ENCODE results near the gene KLK14.

DNA sequence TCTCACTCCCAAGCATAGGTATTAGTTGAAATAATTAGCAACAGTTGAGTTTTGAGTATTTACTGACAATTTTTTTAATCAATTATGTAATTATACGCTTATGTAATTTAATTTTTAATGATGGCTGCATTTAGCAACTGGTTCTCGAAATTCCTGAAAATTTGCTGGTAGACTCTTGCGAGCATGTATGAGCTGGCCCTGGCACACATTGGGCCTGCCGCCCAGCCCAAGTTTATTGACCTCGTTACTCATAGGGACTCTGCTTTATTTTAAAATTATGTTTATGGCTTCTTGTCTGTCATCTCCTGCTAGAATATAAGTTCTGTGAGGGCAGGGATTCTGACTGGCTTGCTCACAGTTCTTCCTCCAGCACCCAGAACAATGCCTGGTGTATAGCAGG lies 6.7 kb downstream of the KLK14 start:
- TF ChIP-seq KLF7 (tag by site-specific recombination; IDR thresholded peaks at IDR 0.05; ENCODE audit: borderline replicate concordance) (no peak), PATZ1 (tag by site-specific recombination; IDR thresholded peaks at IDR 0.05) (no peak), ZNF426 (tag by site-specific recombination; IDR thresholded peaks at IDR 0.05) (no peak), ZBTB8A (tag by site-specific recombination; IDR thresholded peaks at IDR 0.05) (no peak), BCL11A (tag by site-specific recombination; IDR thresholded peaks at IDR 0.05; ENCODE audit: low read depth) (no peak), YY1 (tag by site-specific recombination; IDR thresholded peaks at IDR 0.05) (no peak), ZNF350 (tag by site-specific recombination; IDR thresholded peaks at IDR 0.05) (no peak), ZNF280C (tag by site-specific recombination; IDR thresholded peaks at IDR 0.05) (no peak), ZNF280D (tag by site-specific recombination; IDR thresholded peaks at IDR 0.05) (no peak)
- TF ChIP-seq, protein P1, sequence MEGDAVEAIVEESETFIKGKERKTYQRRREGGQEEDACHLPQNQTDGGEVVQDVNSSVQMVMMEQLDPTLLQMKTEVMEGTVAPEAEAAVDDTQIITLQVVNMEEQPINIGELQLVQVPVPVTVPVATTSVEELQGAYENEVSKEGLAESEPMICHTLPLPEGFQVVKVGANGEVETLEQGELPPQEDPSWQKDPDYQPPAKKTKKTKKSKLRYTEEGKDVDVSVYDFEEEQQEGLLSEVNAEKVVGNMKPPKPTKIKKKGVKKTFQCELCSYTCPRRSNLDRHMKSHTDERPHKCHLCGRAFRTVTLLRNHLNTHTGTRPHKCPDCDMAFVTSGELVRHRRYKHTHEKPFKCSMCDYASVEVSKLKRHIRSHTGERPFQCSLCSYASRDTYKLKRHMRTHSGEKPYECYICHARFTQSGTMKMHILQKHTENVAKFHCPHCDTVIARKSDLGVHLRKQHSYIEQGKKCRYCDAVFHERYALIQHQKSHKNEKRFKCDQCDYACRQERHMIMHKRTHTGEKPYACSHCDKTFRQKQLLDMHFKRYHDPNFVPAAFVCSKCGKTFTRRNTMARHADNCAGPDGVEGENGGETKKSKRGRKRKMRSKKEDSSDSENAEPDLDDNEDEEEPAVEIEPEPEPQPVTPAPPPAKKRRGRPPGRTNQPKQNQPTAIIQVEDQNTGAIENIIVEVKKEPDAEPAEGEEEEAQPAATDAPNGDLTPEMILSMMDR (tag by site-specific recombination; IDR thresholded peaks at IDR 0.05) = no peak
- TF ChIP-seq, protein P2, sequence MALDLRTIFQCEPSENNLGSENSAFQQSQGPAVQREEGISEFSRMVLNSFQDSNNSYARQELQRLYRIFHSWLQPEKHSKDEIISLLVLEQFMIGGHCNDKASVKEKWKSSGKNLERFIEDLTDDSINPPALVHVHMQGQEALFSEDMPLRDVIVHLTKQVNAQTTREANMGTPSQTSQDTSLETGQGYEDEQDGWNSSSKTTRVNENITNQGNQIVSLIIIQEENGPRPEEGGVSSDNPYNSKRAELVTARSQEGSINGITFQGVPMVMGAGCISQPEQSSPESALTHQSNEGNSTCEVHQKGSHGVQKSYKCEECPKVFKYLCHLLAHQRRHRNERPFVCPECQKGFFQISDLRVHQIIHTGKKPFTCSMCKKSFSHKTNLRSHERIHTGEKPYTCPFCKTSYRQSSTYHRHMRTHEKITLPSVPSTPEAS (tag by site-specific recombination; IDR thresholded peaks at IDR 0.05) = no peak

Measured in HEK293 (cell line).